IMR-90 (cell line): ENCODE results near the gene LGMN. TPM values are rescaled to one million over a fixed set of nuclear protein-coding genes. Genes with fewer than 3 reads are reported as not detected.

Experiments used
- ATAC-seq: fragments of 200-7000 bp; cut with Tn5 transposase; 2 replicates; pipeline ENCODE4 v1.9.1; 2020; ENCODE audit warnings: low read depth, mild to moderate bottlenecking, moderate library complexity
- BruUV-seq: library from RNA; stranded (reverse); fragments of 400-500 nt; replicated peaks from 2 replicates; lab custom pipeline; 2021; lab: Mats Ljungman, UMichigan
- CTCF ChIA-PET: fragments of 300-600 bp; formaldehyde crosslinking; extraction: SDS; loops from one replicate; lab custom pipeline; 2021; ENCODE audit warnings: antibody characterized with exemption; lab: Yijun Ruan, JAX
- POLR2A ChIA-PET: fragments of 300-600 bp; sonication (Branson Sonifier 250); formaldehyde crosslinking; loops from one replicate; lab custom pipeline; 2022; ENCODE audit warnings: antibody characterized with exemption; ENCODE audit not compliant: unreplicated experiment; lab: Charles Lee
- DNase-seq: peaks from one replicate; pipeline ENCODE4 v3.0.0; 2013
- H2AFZ ChIP-seq: replicated peaks from 2 replicates; pipeline ENCODE3; 2013; ENCODE audit warnings: low read length, mild to moderate bottlenecking; ENCODE audit not compliant: poor library complexity
- H2AK5ac ChIP-seq: 2 replicates; pipeline ENCODE4 v1.6.1; 2013; ENCODE audit warnings: low read depth, low read length, inconsistent platforms
- H2AK9ac ChIP-seq: replicated peaks from 2 replicates; pipeline ENCODE3; 2013; ENCODE audit warnings: mild to moderate bottlenecking, low read depth, low read length, moderate library complexity; ENCODE audit not compliant: poor library complexity
- H2BK120ac ChIP-seq: 2 replicates; pipeline ENCODE4 v1.6.1; 2013; ENCODE audit warnings: low read depth, low read length, inconsistent platforms
- H2BK15ac ChIP-seq: 3 replicates; pipeline ENCODE4 v1.6.1; 2013; ENCODE audit warnings: low read depth, low read length, inconsistent platforms
- H2BK20ac ChIP-seq: 2 replicates; pipeline ENCODE4 v1.6.1; 2013; ENCODE audit warnings: low read depth, mild to moderate bottlenecking, inconsistent platforms, low read length, moderate library complexity
- H2BK5ac ChIP-seq: 2 replicates; pipeline ENCODE4 v1.6.1; 2013; ENCODE audit warnings: mild to moderate bottlenecking, low read depth, low read length, inconsistent platforms; ENCODE audit not compliant: poor library complexity, severe bottlenecking
- H3K14ac ChIP-seq: replicated peaks from 2 replicates; pipeline ENCODE4 v1.6.1; 2013; ENCODE audit warnings: low read depth, low read length, inconsistent platforms
- H3K18ac ChIP-seq: 2 replicates; pipeline ENCODE4 v1.6.1; 2013; ENCODE audit warnings: low read depth, low read length, control low read depth
- H3K23ac ChIP-seq: 2 replicates; pipeline ENCODE4 v1.6.1; 2013; ENCODE audit warnings: low read depth, low read length, inconsistent platforms
- H3K27ac ChIP-seq: 2 replicates; pipeline ENCODE4 v1.5.1; 2013; ENCODE audit warnings: mild to moderate bottlenecking, control low read depth, low read length; ENCODE audit not compliant: insufficient read depth
- H3K27me3 ChIP-seq: 2 replicates; pipeline ENCODE4 v1.6.1; 2013; ENCODE audit warnings: low read length; ENCODE audit not compliant: control insufficient read depth, insufficient read depth
- H3K36me3 ChIP-seq: 2 replicates; pipeline ENCODE4 v1.6.1; 2013; ENCODE audit warnings: low read length, mixed read lengths; ENCODE audit not compliant: control insufficient read depth, insufficient read depth
- H3K4ac ChIP-seq: 2 replicates; pipeline ENCODE4 v1.6.1; 2013; ENCODE audit warnings: low read depth, low read length, inconsistent platforms
- H3K4me1 ChIP-seq: 2 replicates; pipeline ENCODE4 v1.6.1; 2013; ENCODE audit warnings: low read length, mixed read lengths; ENCODE audit not compliant: control insufficient read depth, insufficient read depth
- H3K4me2 ChIP-seq: 2 replicates; pipeline ENCODE4 v1.6.1; 2013; ENCODE audit warnings: low read depth, mild to moderate bottlenecking, control low read depth, low read length, moderate library complexity
- H3K4me3 ChIP-seq: 2 replicates; pipeline ENCODE4 v1.5.1; 2013; ENCODE audit warnings: low read depth, mild to moderate bottlenecking, control low read depth, low read length, moderate library complexity; ENCODE audit not compliant: insufficient read depth
- H3K56ac ChIP-seq: 2 replicates; pipeline ENCODE4 v1.6.1; 2013; ENCODE audit warnings: low read length, inconsistent platforms; ENCODE audit not compliant: insufficient read depth; ENCODE audit errors: extremely low read depth
- H3K79me1 ChIP-seq, 2 experiments: 2 replicates each; pipeline ENCODE4 v1.6.1; 2013; ENCODE audit warnings: low read length in 2 of 2, inconsistent platforms in 1 of 2, low read depth in 1 of 2
- H3K9ac ChIP-seq: 2 replicates; pipeline ENCODE4 v1.6.1; 2013; ENCODE audit warnings: low read depth, low read length, control low read depth
- H3K9me1 ChIP-seq: 2 replicates; pipeline ENCODE4 v1.6.1; 2013; ENCODE audit warnings: low read length, inconsistent platforms; ENCODE audit not compliant: insufficient read depth
- H3K9me3 ChIP-seq: 2 replicates; pipeline ENCODE4 v1.6.1; 2013; ENCODE audit warnings: low read length; ENCODE audit not compliant: control insufficient read depth, insufficient read depth
- H4K20me1 ChIP-seq: 2 replicates; pipeline ENCODE4 v1.6.1; 2013; ENCODE audit warnings: low read length, inconsistent platforms; ENCODE audit not compliant: insufficient read depth
- H4K5ac ChIP-seq: 2 replicates; pipeline ENCODE4 v1.6.1; 2013; ENCODE audit warnings: mild to moderate bottlenecking, low read depth, low read length, control low read depth
- H4K8ac ChIP-seq, 2 experiments: 2 replicates each; pipeline ENCODE4 v1.6.1; 2013; ENCODE audit warnings: low read depth in 2 of 2, low read length in 2 of 2, control low read depth in 1 of 2, inconsistent platforms in 1 of 2
- H4K91ac ChIP-seq: 2 replicates; pipeline ENCODE4 v1.6.1; 2013; ENCODE audit warnings: low read depth, low read length, inconsistent platforms; ENCODE audit not compliant: insufficient read depth
- BHLHE40 ChIP-seq: fragments of 150-350 bp; IDR thresholded peaks from 2 replicates; pipeline ENCODE4 v1.6.1; 2016; ENCODE audit warnings: mild to moderate bottlenecking, low read depth, low read length
- CHD1 ChIP-seq: IDR thresholded peaks from 2 replicates; pipeline ENCODE4 v1.6.1; 2012; ENCODE audit warnings: low read depth, low read length, improper control_type of control experiment
- MAFK ChIP-seq: IDR thresholded peaks from 2 replicates; pipeline ENCODE4 v1.6.1; 2012; ENCODE audit warnings: low read depth, low read length, improper control_type of control experiment
- MAZ ChIP-seq: IDR thresholded peaks from 2 replicates; pipeline ENCODE4 v1.6.1; 2012; ENCODE audit warnings: low read depth, mild to moderate bottlenecking, low read length, improper control_type of control experiment, moderate library complexity, borderline replicate concordance
- MXI1 ChIP-seq: IDR thresholded peaks from 2 replicates; pipeline ENCODE4 v1.6.1; 2012; ENCODE audit warnings: low read depth, mild to moderate bottlenecking, low read length, moderate library complexity, borderline replicate concordance
- NFE2L2 ChIP-seq: fragments of 150-350 bp; IDR thresholded peaks from 2 replicates; pipeline ENCODE4 v1.6.1; 2016; ENCODE audit warnings: low read depth, mild to moderate bottlenecking, low read length
- POLR2A ChIP-seq: IDR thresholded peaks from 2 replicates; pipeline ENCODE4 v1.6.1; 2012; ENCODE audit warnings: mild to moderate bottlenecking, low read depth, low read length
- RCOR1 ChIP-seq: IDR thresholded peaks from 2 replicates; pipeline ENCODE4 v1.6.1; 2012; ENCODE audit warnings: mild to moderate bottlenecking, low read length, improper control_type of control experiment; ENCODE audit not compliant: insufficient replicate concordance
- RFX5 ChIP-seq: IDR thresholded peaks from 2 replicates; pipeline ENCODE4 v1.8.0; 2012; ENCODE audit warnings: low read depth, mild to moderate bottlenecking, low read length, moderate library complexity
- SMC3 ChIP-seq: fragments of 150-350 bp; IDR thresholded peaks from 2 replicates; pipeline ENCODE4 v1.6.1; 2016; ENCODE audit warnings: low read depth, mild to moderate bottlenecking, antibody characterized with exemption, low read length, moderate library complexity
- whole genome bisulfite sequencing, 2 experiments: methylation state at CpG; one replicate each; pipeline versions ENCODE4 v1.1.5 to v1.1.7; 2013; ENCODE audit warnings: missing lambda C conversion rate in 2 of 2; ENCODE audit not compliant: insufficient read length in 1 of 2; ENCODE audit errors: extremely low coverage in 2 of 2; 5-methylcytosine and 5-hydroxymethylcytosine counted together
- dilution Hi-C: fragments of 300-500 bp; cut with HindIII; formaldehyde crosslinking; loops from one replicate; pipeline ENCODE4 v1.14.3; 2018; ENCODE audit warnings: low sequenced_read_pairs; ENCODE audit not compliant: unreplicated experiment
- in situ Hi-C: fragments of 300-500 bp; cut with MboI; formaldehyde crosslinking; loops from 3 replicates; pipeline ENCODE4 v1.14.3; 2019; ENCODE audit warnings: low sequenced_read_pairs, inconsistent platforms, mixed read lengths
- intact Hi-C: fragments of 100-400 bp; cut with micrococcal nuclease; formaldehyde crosslinking; loops from 2 replicates; pipeline ENCODE4 v1.10.0; 2022
- polyA plus RNA-seq, 3 experiments: library from polyadenylated mRNA; depleted of rRNA; stranded (reverse); fragments of >200 nt; gene quantifications; 2 replicates each; pipeline ENCODE4 v1.2.3, GENCODE V29; 2012; ENCODE audit warnings: low replicate concordance in 1 of 3
- total RNA-seq: library from RNA; depleted of rRNA; stranded (reverse); fragments of >200 nt; gene quantifications from 2 replicates; pipeline ENCODE4 v1.2.3, GENCODE V29; 2012
- TF ChIP-seq, protein P1 (sequence below): conservative IDR thresholded peaks from 2 replicates; pipeline ENCODE4 v1.5.1; 2012; ENCODE audit warnings: mild to moderate bottlenecking, low read depth, low read length, improper control_type of control experiment

Gene LGMN
- total and polyA plus RNA-seq, 2 of the 4 experiments (the other 2 are of a cell fraction), result 19.2 to 39.3 TPM

- Histone ChIP-seq H3K18ac (no peak overlapping the region), H2BK120ac (no peak overlapping the region), H2BK5ac (no peak overlapping the region), H3K4ac (no peak overlapping the region), H3K27ac (no peak overlapping the region), H3K27me3 (peaks cover 10% of the 10 kb centered on the region), H3K23ac (no peak overlapping the region), H3K4me2 (no peak overlapping the region), H3K9me1 (peaks cover 6% of the 10 kb centered on the region; the same call in 1 of the 2 replicates), H3K56ac (no peak overlapping the region), H4K20me1 (peaks cover 3% of the 10 kb centered on the region; the same call in 1 of the 2 replicates), H3K9ac (no peak overlapping the region), H4K5ac (no peak overlapping the region), H2AK9ac (no peak overlapping the region), H3K9me3 (peaks cover 2% of the 10 kb centered on the region), H3K36me3 (peaks cover 2% of the 10 kb centered on the region; the same call in 1 of the 2 replicates), H4K8ac (no peak overlapping the region), H3K4me3 (no peak overlapping the region), H2AK5ac (peak overlapping the region; percentile 74; the same call in 1 of the 2 replicates), H2BK20ac (no peak overlapping the region), H4K91ac (no peak overlapping the region), H3K79me1 (no peaks in the 10 kb centered on the region; a peak in 1 of 4 replicates), H2BK15ac (no peak overlapping the region), H3K14ac (no peak overlapping the region), H2AFZ (no peak overlapping the region), H3K4me1 (peaks cover 9% of the 10 kb centered on the region)
- DNase-seq, result no peak
- TF ChIP-seq RFX5, result no peak
- TF ChIP-seq POLR2A, result no peak
- no peak for TF ChIP-seq NFE2L2
- no peak for TF ChIP-seq CHD1
- no peak for TF ChIP-seq MAZ
- TF ChIP-seq SMC3, result no peak
- TF ChIP-seq MXI1, result no peak
- no peak for TF ChIP-seq MAFK
- no peak for TF ChIP-seq BHLHE40
- TF ChIP-seq RCOR1, result no peak
- TF ChIP-seq, protein P1, sequence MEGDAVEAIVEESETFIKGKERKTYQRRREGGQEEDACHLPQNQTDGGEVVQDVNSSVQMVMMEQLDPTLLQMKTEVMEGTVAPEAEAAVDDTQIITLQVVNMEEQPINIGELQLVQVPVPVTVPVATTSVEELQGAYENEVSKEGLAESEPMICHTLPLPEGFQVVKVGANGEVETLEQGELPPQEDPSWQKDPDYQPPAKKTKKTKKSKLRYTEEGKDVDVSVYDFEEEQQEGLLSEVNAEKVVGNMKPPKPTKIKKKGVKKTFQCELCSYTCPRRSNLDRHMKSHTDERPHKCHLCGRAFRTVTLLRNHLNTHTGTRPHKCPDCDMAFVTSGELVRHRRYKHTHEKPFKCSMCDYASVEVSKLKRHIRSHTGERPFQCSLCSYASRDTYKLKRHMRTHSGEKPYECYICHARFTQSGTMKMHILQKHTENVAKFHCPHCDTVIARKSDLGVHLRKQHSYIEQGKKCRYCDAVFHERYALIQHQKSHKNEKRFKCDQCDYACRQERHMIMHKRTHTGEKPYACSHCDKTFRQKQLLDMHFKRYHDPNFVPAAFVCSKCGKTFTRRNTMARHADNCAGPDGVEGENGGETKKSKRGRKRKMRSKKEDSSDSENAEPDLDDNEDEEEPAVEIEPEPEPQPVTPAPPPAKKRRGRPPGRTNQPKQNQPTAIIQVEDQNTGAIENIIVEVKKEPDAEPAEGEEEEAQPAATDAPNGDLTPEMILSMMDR, result no peak
- BruUV-seq, result no TSS peak
- ChIA-PET CTCF (no interaction called here), POLR2A (no interaction called here)
- 100% methylated on average over 1 of the region's 8 CpGs; no CpG with 5 or more reads in 1 of the 2 experiments for WGBS, 2 experiments
- no peak for ATAC-seq
- in situ Hi-C loops, result no loop called here
- intact Hi-C loops, result no loop called here
- dilution Hi-C loops, result no loop called here
Observed at GRCh38 chr14:92726933-92727262, 21.5 kb downstream of the LGMN start.
